Uterus (tissue), 2 donors: ENCODE data around the gene RORC.

Experiments
- CTCF ChIP-seq, 4 experiments: fragments of 200-600 bp in 2 of 4; fragments of 450-650 bp in 2 of 4; sonication (generic) in 2 of 4; IDR thresholded peaks; one replicate each; pipeline ENCODE4 v1.5.1; 2016 to 2019; ENCODE audit warnings: antibody characterized with exemption in 4 of 4, mild to moderate bottlenecking in 2 of 4, moderate library complexity in 1 of 4
- POLR2A ChIP-seq, 2 donors: fragments of 450-650 bp; IDR thresholded peaks; one replicate each; pipeline ENCODE4 v1.6.1; 2016; ENCODE audit warnings: antibody characterized with exemption in 2 of 2, mild to moderate bottlenecking in 1 of 2, moderate library complexity in 1 of 2

- TF ChIP-seq CTCF (IDR thresholded peaks at IDR 0.05): no peak
- no peak for TF ChIP-seq POLR2A (IDR thresholded peaks at IDR 0.05)
Observed at GRCh38 chr1:151840421-151840820, 8.8 kb upstream of the RORC start.
